Endodermal cell (in vitro differentiated cells): ENCODE measurements around the gene FBXW4. TPM values are rescaled to one million over a fixed set of nuclear protein-coding genes. Genes with fewer than 3 reads are reported as not detected.

Experiments
- DNase-seq: peaks from one replicate; pipeline ENCODE4 v3.0.0-alpha.2; 2017
- H3K27ac ChIP-seq: 2 replicates; pipeline ENCODE4 v1.5.1; 2013; ENCODE audit warnings: mild to moderate bottlenecking, low read depth, low read length, moderate library complexity
- H3K27me3 ChIP-seq: 2 replicates; pipeline ENCODE4 v1.6.1; 2013; ENCODE audit warnings: mild to moderate bottlenecking, low read length, moderate library complexity; ENCODE audit not compliant: insufficient read depth, control insufficient read depth, poor library complexity, severe bottlenecking
- H3K36me3 ChIP-seq: 2 replicates; pipeline ENCODE4 v1.7.0; 2013; ENCODE audit warnings: mild to moderate bottlenecking, low read length, moderate library complexity; ENCODE audit not compliant: control insufficient read depth, insufficient read depth
- H3K4me1 ChIP-seq: one replicate; pipeline ENCODE4 v1.7.0; 2013; ENCODE audit warnings: low read length; ENCODE audit not compliant: control insufficient read depth, insufficient read depth
- H3K4me3 ChIP-seq: 2 replicates; pipeline ENCODE4 v1.5.1; 2013; ENCODE audit warnings: mild to moderate bottlenecking, low read length, moderate library complexity
- H3K9ac ChIP-seq: 2 replicates; pipeline ENCODE4 v1.6.1; 2013; ENCODE audit warnings: mild to moderate bottlenecking, low read length, moderate library complexity; ENCODE audit not compliant: poor library complexity, severe bottlenecking; ENCODE audit errors: extremely low read depth
- H3K9me3 ChIP-seq: 2 replicates; pipeline ENCODE4 v1.6.1; 2013; ENCODE audit warnings: mild to moderate bottlenecking, low read length, moderate library complexity; ENCODE audit not compliant: control insufficient read depth
- H3K27ac Mint-ChIP-seq: 2 replicates; pipeline ENCODE4 v1.8.0; 2020; ENCODE audit warnings: mixed read lengths
- H3K27me3 Mint-ChIP-seq: 2 replicates; pipeline ENCODE4 v1.8.0; 2021; ENCODE audit warnings: mild to moderate bottlenecking, mixed read lengths; ENCODE audit not compliant: insufficient read depth
- H3K36me3 Mint-ChIP-seq: 2 replicates; pipeline ENCODE4 v1.8.0; 2020; ENCODE audit warnings: low read depth, mixed read lengths
- H3K4me1 Mint-ChIP-seq: 2 replicates; pipeline ENCODE4 v1.8.0; 2020; ENCODE audit warnings: mixed read lengths
- H3K4me3 Mint-ChIP-seq: 2 replicates; pipeline ENCODE4 v1.8.0; 2020; ENCODE audit warnings: mild to moderate bottlenecking, moderate library complexity, mixed read lengths
- H3K9me3 Mint-ChIP-seq: 2 replicates; pipeline ENCODE4 v1.8.0; 2020; ENCODE audit warnings: mild to moderate bottlenecking, mixed read lengths
- WGBS, 2 experiments: methylation state at CpG; one replicate each; pipeline versions ENCODE4 v1.1.5 to v1.1.7; 2013; ENCODE audit warnings: missing lambda C conversion rate in 2 of 2, mixed read lengths in 1 of 2; ENCODE audit not compliant: insufficient coverage in 1 of 2, insufficient read length in 1 of 2; 5-methylcytosine and 5-hydroxymethylcytosine counted together
- total RNA-seq, 2 donors: library from RNA; stranded (reverse); fragmentation: NEBNext Ultra II Directional in 1 of 2; extraction: Animal tissue kit (Norgen Biotek cat#: 25700) in 1 of 2; gene quantifications; 2 replicates in 1 of 2; 3 replicates in 1 of 2; pipeline ENCODE4 v1.2.1, GENCODE V29; 2021
- TF ChIP-seq, protein P1 (sequence below): fragments of 200-600 bp; sonication (generic); conservative IDR thresholded peaks from 2 replicates; pipeline ENCODE4 v1.5.0; 2021; ENCODE audit warnings: antibody characterized with exemption, mild to moderate bottlenecking

The FBXW4 gene
- total RNA-seq, 2 donors from 2014 or later, result 63.8 to 70.9 TPM

- H3K4me3 Mint-ChIP-seq, result no peak overlapping the region
- H3K4me1 ChIP-seq, result peaks cover 2% of the 10 kb centered on the region
- DNase-seq, result peak; percentile 67
- H3K27ac ChIP-seq, result no peak overlapping the region
- 77 to 84% methylated on average over 6 to 10 of the region's 10 CpGs for WGBS, 2 experiments
- H3K27me3 ChIP-seq, result no peaks in the 10 kb centered on the region
- peaks cover 9% of the 10 kb centered on the region for H3K9me3 ChIP-seq
- no peak overlapping the region for H3K4me3 ChIP-seq
- TF ChIP-seq, protein P1, sequence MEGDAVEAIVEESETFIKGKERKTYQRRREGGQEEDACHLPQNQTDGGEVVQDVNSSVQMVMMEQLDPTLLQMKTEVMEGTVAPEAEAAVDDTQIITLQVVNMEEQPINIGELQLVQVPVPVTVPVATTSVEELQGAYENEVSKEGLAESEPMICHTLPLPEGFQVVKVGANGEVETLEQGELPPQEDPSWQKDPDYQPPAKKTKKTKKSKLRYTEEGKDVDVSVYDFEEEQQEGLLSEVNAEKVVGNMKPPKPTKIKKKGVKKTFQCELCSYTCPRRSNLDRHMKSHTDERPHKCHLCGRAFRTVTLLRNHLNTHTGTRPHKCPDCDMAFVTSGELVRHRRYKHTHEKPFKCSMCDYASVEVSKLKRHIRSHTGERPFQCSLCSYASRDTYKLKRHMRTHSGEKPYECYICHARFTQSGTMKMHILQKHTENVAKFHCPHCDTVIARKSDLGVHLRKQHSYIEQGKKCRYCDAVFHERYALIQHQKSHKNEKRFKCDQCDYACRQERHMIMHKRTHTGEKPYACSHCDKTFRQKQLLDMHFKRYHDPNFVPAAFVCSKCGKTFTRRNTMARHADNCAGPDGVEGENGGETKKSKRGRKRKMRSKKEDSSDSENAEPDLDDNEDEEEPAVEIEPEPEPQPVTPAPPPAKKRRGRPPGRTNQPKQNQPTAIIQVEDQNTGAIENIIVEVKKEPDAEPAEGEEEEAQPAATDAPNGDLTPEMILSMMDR, result no peak
- H3K9me3 Mint-ChIP-seq, result peaks cover 8% of the 10 kb centered on the region
- no peak overlapping the region for H3K27ac Mint-ChIP-seq
- H3K36me3 Mint-ChIP-seq, result peaks cover 74% of the 10 kb centered on the region
- H3K36me3 ChIP-seq, result peaks cover 58% of the 10 kb centered on the region
- H3K27me3 Mint-ChIP-seq, result no peaks in the 10 kb centered on the region
- H3K9ac ChIP-seq, result no peak overlapping the region
- peaks cover 11% of the 10 kb centered on the region for H3K4me1 Mint-ChIP-seq
Observed at GRCh38 chr10:101580486-101581399, 114.2 kb downstream of the FBXW4 start.

- Histone ChIP-seq H3K9me3 (peaks cover 9% of the 10 kb centered on the region), H3K4me1 (peaks cover 3% of the 10 kb centered on the region), H3K4me3 (no peak overlapping the region), H3K36me3 (peaks cover 47% of the 10 kb centered on the region), H3K9ac (no peak overlapping the region), H3K27ac (no peak overlapping the region), H3K27me3 (no peaks in the 10 kb centered on the region)
- TF ChIP-seq, protein P1, result no peak
- H3K9me3 Mint-ChIP-seq, result peaks cover 8% of the 10 kb centered on the region
- WGBS, 2 experiments, result 97 to 98% methylated on average over 7 to 12 of the region's 12 CpGs
- no peak for DNase-seq
- H3K4me1 Mint-ChIP-seq, result peaks cover 13% of the 10 kb centered on the region
- H3K27ac Mint-ChIP-seq, result no peak overlapping the region
- peaks cover 66% of the 10 kb centered on the region for H3K36me3 Mint-ChIP-seq
- H3K27me3 Mint-ChIP-seq, result no peaks in the 10 kb centered on the region
- no peak overlapping the region for H3K4me3 Mint-ChIP-seq
Observed at GRCh38 chr10:101579516-101579870, 115.5 kb downstream of the FBXW4 start.

DNA sequence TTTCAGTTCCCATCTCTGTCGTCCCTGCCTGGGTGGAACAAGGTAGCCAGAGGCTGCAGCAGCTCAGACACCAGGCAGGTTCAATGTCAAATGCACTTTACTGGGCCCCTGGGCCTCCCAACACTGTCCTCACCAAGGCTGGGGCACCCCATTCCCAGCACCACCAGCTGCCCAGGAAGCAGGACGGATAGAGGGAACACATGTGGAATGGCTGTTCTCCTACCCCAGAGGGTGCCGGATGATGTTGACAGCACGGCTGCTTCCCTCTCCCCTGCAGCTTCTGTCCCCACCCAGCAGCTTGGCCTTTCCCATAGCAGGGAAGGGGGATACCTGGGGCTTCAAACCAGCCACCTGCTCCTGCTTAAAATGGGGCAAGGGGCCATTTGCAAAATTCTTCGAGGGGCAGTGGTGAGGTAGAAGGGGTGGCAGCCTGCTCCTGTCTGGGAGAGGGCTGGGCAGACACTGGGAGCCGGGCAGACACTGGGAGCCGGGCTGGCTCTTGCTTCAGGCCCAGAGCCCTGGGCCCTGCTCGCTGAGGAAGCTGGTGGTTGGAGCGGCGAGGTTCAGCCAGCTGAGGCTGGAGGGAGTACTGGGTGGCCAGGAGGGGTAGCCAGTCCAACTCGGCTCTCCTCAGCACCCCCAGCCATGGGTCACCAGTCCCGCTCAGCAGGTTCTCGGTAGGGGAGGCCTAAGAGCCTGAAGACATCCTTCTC lies 116.0 kb downstream of the FBXW4 start:
- Histone ChIP-seq H3K4me1 (peaks cover 3% of the 10 kb centered on the region), H3K36me3 (peaks cover 43% of the 10 kb centered on the region), H3K9me3 (peaks cover 9% of the 10 kb centered on the region), H3K9ac (no peak overlapping the region), H3K4me3 (no peak overlapping the region), H3K27ac (no peak overlapping the region), H3K27me3 (no peaks in the 10 kb centered on the region)
- H3K27me3 Mint-ChIP-seq, result no peaks in the 10 kb centered on the region
- peaks cover 63% of the 10 kb centered on the region for H3K36me3 Mint-ChIP-seq
- no peak overlapping the region for H3K4me3 Mint-ChIP-seq
- peaks cover 8% of the 10 kb centered on the region for H3K9me3 Mint-ChIP-seq
- 92 to 100% methylated on average over 7 to 13 of the region's 13 CpGs for WGBS, 2 experiments
- H3K27ac Mint-ChIP-seq, result no peak overlapping the region
- no peak for DNase-seq
- TF ChIP-seq, protein P1, result no peak
- H3K4me1 Mint-ChIP-seq, result peaks cover 13% of the 10 kb centered on the region
